Endothelial cell of umbilical vein (primary cell): ENCODE measurements around the gene DIP2C. TPM values are rescaled to one million over a fixed set of nuclear protein-coding genes. Genes with fewer than 3 reads are reported as not detected.

ENCODE experiments used
- BruUV-seq: library from RNA; stranded (reverse); fragments of 400-500 nt; replicated peaks from 2 replicates; lab custom pipeline; 2021; lab: Mats Ljungman, UMichigan
- CTCF ChIA-PET: fragments of 300-600, 350-600 bp; sonication (Branson Sonifier 250); formaldehyde crosslinking; loops from one replicate; lab custom pipeline; 2021; ENCODE audit warnings: antibody characterized with exemption, inconsistent platforms; lab: Charles Lee
- POLR2A ChIA-PET: fragments of 300-600, 350-600 bp; sonication (Branson Sonifier 250); formaldehyde crosslinking; loops from one replicate; lab custom pipeline; 2021; ENCODE audit warnings: antibody characterized with exemption, inconsistent platforms; lab: Charles Lee
- DNase-seq: peaks from one replicate; pipeline ENCODE4 v3.0.0-alpha.2; 2011; ENCODE audit warnings: low read depth, low spot score
- FAIRE-seq: peaks from 2 replicates; lab custom pipeline; 2011; peaks lifted over from hg19 to GRCh38; lab: Jason Lieb, UNC
- H2AFZ ChIP-seq: 2 replicates; pipeline ENCODE4 v1.6.0; 2012; ENCODE audit warnings: low read depth, low read length, control low read depth, inconsistent platforms
- H3K27ac ChIP-seq: 2 replicates; pipeline ENCODE4 v1.5.1; 2011; ENCODE audit warnings: low read depth, mild to moderate bottlenecking, control low read depth, low read length, moderate library complexity; ENCODE audit not compliant: insufficient read depth
- H3K27me3 ChIP-seq, 2 experiments: 2 replicates each; pipeline versions ENCODE4 v1.6.0 to v1.6.1; 2011; ENCODE audit warnings: low read length in 2 of 2, mixed read lengths in 1 of 2; ENCODE audit not compliant: control insufficient read depth in 2 of 2, insufficient read depth in 2 of 2
- H3K36me3 ChIP-seq, 2 experiments: 2 replicates in 1 of 2; 3 replicates in 1 of 2; pipeline ENCODE4 v1.5.1; 2011; ENCODE audit warnings: low read length in 2 of 2, mild to moderate bottlenecking in 1 of 2, moderate library complexity in 1 of 2; ENCODE audit not compliant: control insufficient read depth in 2 of 2, insufficient read depth in 2 of 2; ENCODE audit errors: extremely low read depth in 1 of 2
- H3K4me1 ChIP-seq: 3 replicates; pipeline ENCODE4 v1.5.1; 2011; ENCODE audit warnings: mild to moderate bottlenecking, low read length; ENCODE audit not compliant: control insufficient read depth, insufficient read depth; ENCODE audit errors: extremely low read depth
- H3K4me2 ChIP-seq: 2 replicates; pipeline ENCODE4 v1.6.1; 2011; ENCODE audit warnings: low read length, control low read depth, mixed read lengths; ENCODE audit not compliant: insufficient read depth
- H3K4me3 ChIP-seq, 3 experiments: fragments of 200-600 bp in 1 of 3; sonication (generic), shearing (Covaris generic) in 1 of 3; replicated peaks in 1 of 3; 2 replicates each; pipeline ENCODE4 v1.5.1; 2011 to 2016; ENCODE audit warnings: control low read depth in 3 of 3, low read length in 3 of 3, mild to moderate bottlenecking in 2 of 3, inconsistent platforms in 1 of 3, low read depth in 1 of 3, moderate library complexity in 1 of 3; ENCODE audit not compliant: insufficient read depth in 1 of 3
- H3K79me2 ChIP-seq: 2 replicates; pipeline ENCODE4 v1.6.0; 2012; ENCODE audit warnings: low read length, inconsistent platforms; ENCODE audit not compliant: control insufficient read depth, insufficient read depth
- H3K9ac ChIP-seq: replicated peaks from 2 replicates; pipeline ENCODE3; 2011; ENCODE audit warnings: low read length, control low read depth; ENCODE audit not compliant: insufficient read depth; ENCODE audit errors: extremely low read depth
- H3K9me1 ChIP-seq: replicated peaks from 3 replicates; pipeline ENCODE4 v1.6.0; 2011; ENCODE audit warnings: mild to moderate bottlenecking, low read length; ENCODE audit not compliant: control insufficient read depth, insufficient read depth; ENCODE audit errors: extremely low read depth
- H3K9me3 ChIP-seq: replicated peaks from 2 replicates; pipeline ENCODE4 v1.5.1; 2012; ENCODE audit warnings: low read length, inconsistent platforms; ENCODE audit not compliant: control insufficient read depth, insufficient read depth
- H4K20me1 ChIP-seq: replicated peaks from 2 replicates; pipeline ENCODE3; 2011; ENCODE audit warnings: mild to moderate bottlenecking, low read length; ENCODE audit not compliant: control insufficient read depth, insufficient read depth; ENCODE audit errors: extremely low read depth
- CTCF ChIP-seq, 2 donors: IDR thresholded peaks; 1 replicate in 1 of 2; 2 replicates in 1 of 2; pipeline ENCODE4 v1.5.1; 2011; ENCODE audit warnings: low read length in 2 of 2, mild to moderate bottlenecking in 2 of 2, moderate library complexity in 2 of 2, control low read depth in 1 of 2, inconsistent platforms in 1 of 2, low read depth in 1 of 2; ENCODE audit not compliant: insufficient read depth in 1 of 2; ENCODE audit errors: extremely low read depth in 1 of 2
- EZH2 ChIP-seq: IDR thresholded peaks from 2 replicates; pipeline ENCODE4 v1.6.1; 2012; ENCODE audit warnings: borderline replicate concordance, low read depth, mild to moderate bottlenecking, moderate library complexity, low read length, inconsistent platforms; ENCODE audit not compliant: severe bottlenecking
- FOS ChIP-seq: IDR thresholded peaks from 2 replicates; pipeline ENCODE4 v1.6.1; 2011; ENCODE audit warnings: mild to moderate bottlenecking, low read length, moderate library complexity, borderline replicate concordance; ENCODE audit not compliant: insufficient read depth
- GATA2 ChIP-seq: IDR thresholded peaks from 2 replicates; pipeline ENCODE4 v1.7.0; 2011; ENCODE audit warnings: low read depth, mild to moderate bottlenecking, moderate library complexity, mixed read lengths, low read length; ENCODE audit not compliant: insufficient read length, insufficient read depth
- JUN ChIP-seq: IDR thresholded peaks from 2 replicates; pipeline ENCODE4 v1.6.1; 2011; ENCODE audit warnings: borderline replicate concordance, low read depth; ENCODE audit not compliant: insufficient read length, insufficient read depth
- MAX ChIP-seq: IDR thresholded peaks from 2 replicates; pipeline ENCODE4 v1.6.1; 2011; ENCODE audit not compliant: insufficient read depth, insufficient read length
- MYC ChIP-seq: IDR thresholded peaks from one replicate; pipeline ENCODE4 v1.6.1; 2011; ENCODE audit warnings: mild to moderate bottlenecking, low read depth, low read length
- POLR2A ChIP-seq: IDR thresholded peaks from 2 replicates; pipeline ENCODE4 v1.6.1; 2012; ENCODE audit warnings: low read depth, mild to moderate bottlenecking, control low read depth, low read length
- POLR2AphosphoS5 ChIP-seq: IDR thresholded peaks from 2 replicates; pipeline ENCODE4 v1.6.1; 2012; ENCODE audit warnings: low read depth, mild to moderate bottlenecking, control low read depth, low read length, moderate library complexity; ENCODE audit not compliant: insufficient read depth
- dilution Hi-C: fragments of 300-500 bp; cut with MboI; formaldehyde crosslinking; loops from one replicate; pipeline ENCODE4 v1.15.0; 2019; ENCODE audit warnings: low sequenced_read_pairs; ENCODE audit not compliant: extremely low pct_ligation_motif_present
- intact Hi-C: fragments of 100-400 bp; cut with micrococcal nuclease; formaldehyde crosslinking; loops from one replicate; pipeline ENCODE4 v1.10.0; 2022
- polyA plus RNA-seq, 4 experiments: library from polyadenylated mRNA; depleted of rRNA in 3 of 4; stranded (reverse) in 3 of 4; unstranded in 1 of 4; fragments of >200 nt; gene quantifications; 2 replicates each; pipeline versions ENCODE4 v1.2.1 to v1.2.3, GENCODE V29; 2011 to 2012; ENCODE audit warnings: missing spikeins in 1 of 4
- total RNA-seq: library from RNA; stranded (reverse); gene quantifications from 2 replicates; pipeline ENCODE4 v1.2.3, GENCODE V29; 2021

Gene DIP2C
- total and polyA plus RNA-seq, 2 donors (not counting 3 experiments of a cell fraction or from before 2014, with no cell fraction given) = 3.6 to 10.7 TPM

DNA sequence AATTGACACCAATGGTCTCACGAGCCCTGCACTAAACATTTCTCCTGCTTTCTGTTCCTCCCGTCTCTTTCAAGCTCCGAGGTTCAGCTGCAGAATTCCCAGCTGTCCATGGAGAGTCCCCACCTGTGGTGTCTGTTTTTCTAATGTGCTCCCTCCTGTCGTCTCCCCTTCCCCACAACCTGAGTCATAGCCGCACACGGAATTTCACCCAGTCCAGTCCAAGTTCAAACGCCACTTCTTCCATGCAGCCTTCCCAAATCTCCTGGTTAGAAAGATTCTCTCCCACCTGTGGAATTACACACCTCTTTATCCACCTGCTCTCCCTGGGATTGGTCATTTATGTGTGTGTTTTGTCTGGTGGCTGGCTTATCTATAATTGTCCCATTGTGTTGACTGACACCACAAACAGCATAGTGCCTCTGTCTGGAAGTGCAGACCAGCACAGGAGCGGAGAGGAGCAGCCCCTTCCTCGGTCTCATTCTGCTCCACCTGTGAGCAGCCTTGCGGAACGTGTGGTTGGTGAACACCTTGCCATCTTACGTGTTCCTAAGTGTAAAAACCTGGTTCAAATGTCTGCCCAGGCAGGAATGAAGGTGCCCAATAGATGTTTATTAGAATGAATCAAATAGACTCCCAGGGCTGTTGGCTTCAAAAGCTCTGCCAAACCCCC is 3.3 kb upstream of the DIP2C start:
- no peaks in the 10 kb centered on the region for H3K9me3 ChIP-seq

More for the DNA sequence above, 3.3 kb upstream of the DIP2C start:
- H3K9me1 ChIP-seq = no peaks in the 10 kb centered on the region
- POLR2A ChIA-PET = no interaction called here
- peaks cover 8% of the 10 kb centered on the region for H3K4me1 ChIP-seq
- no TSS peak for BruUV-seq
- no peak overlapping the region for H3K4me2 ChIP-seq
- H3K36me3 ChIP-seq = no peaks in the 10 kb centered on the region
- H3K79me2 ChIP-seq = no peaks in the 10 kb centered on the region
- no peak overlapping the region for H3K9ac ChIP-seq
- no peak overlapping the region for H3K4me3 ChIP-seq
- DNase-seq (no peak), FAIRE-seq (no peak)
- H4K20me1 ChIP-seq = no peaks in the 10 kb centered on the region
- dilution Hi-C loops = no loop called here
- TF ChIP-seq MYC = no peak
- no peak for TF ChIP-seq GATA2
- no peak for TF ChIP-seq POLR2AphosphoS5
- TF ChIP-seq EZH2 = no peak
- TF ChIP-seq MAX = no peak
- TF ChIP-seq FOS = no peak
- no peak for TF ChIP-seq JUN
- no peak for TF ChIP-seq POLR2A
- TF ChIP-seq CTCF (IDR thresholded peaks at IDR 0.05; ENCODE audit: extremely low read depth in 1 of 2, insufficient read depth in 1 of 2, low read depth in 1 of 2, low read length in 2 of 2) = no peak
- intact Hi-C loops = no loop called here
- peaks cover 2 to 3% of the 10 kb centered on the region in 2 experiments for H3K27me3 ChIP-seq
- CTCF ChIA-PET = interaction anchor here (0.6 to 1.5 kb wide), 3 partner anchors 11 to 124 kb away, joined by 3 to 4 read pairs (median 4); no protein-coding TSS in a partner anchor
- H3K27ac ChIP-seq = no peak overlapping the region
- H2AFZ ChIP-seq = no peak overlapping the region
